ENCODE results near the gene RDH5. TPM values are rescaled to one million over a fixed set of nuclear protein-coding genes. Genes with fewer than 3 reads are reported as not detected.

RDH5 gene
- total and polyA plus RNA-seq, 8 donors, result 4.3 to 11.6 (median 10.2) TPM

- TF ChIP-seq CTCF (IDR thresholded peaks at IDR 0.05), result no peak
- no peaks in the 10 kb centered on the region for H3K27me3 ChIP-seq
- DNase-seq (no peak), ATAC-seq (no peak)
- H3K36me3 ChIP-seq, result peaks cover 0 to under 1% of the 10 kb centered on the region in 2 donors
- intact Hi-C loops (cut with DNase I), result no loop called here
- peaks cover 8 to 36% of the 10 kb centered on the region in 2 donors for H3K4me1 ChIP-seq
- no peak overlapping the region for H3K4me3 ChIP-seq
- no peaks in the 10 kb centered on the region for H3K9me3 ChIP-seq
- H3K27ac ChIP-seq, result no peak overlapping the region
Measured at GRCh38 chr12:55732288-55732687, 12.1 kb downstream of the RDH5 start.

GRCh38 chr12:55733021-55733555, 12.9 kb downstream of the RDH5 start:
- no peak for TF ChIP-seq CTCF (IDR thresholded peaks at IDR 0.05)
- Histone ChIP-seq H3K27ac (no peak overlapping the region), H3K9me3 (no peaks in the 10 kb centered on the region), H3K27me3 (no peaks in the 10 kb centered on the region), H3K4me3 (no peak overlapping the region), H3K4me1 (peaks cover 11 to 38% of the 10 kb centered on the region in 2 donors), H3K36me3 (no peaks in the 10 kb centered on the region)
- intact Hi-C loops (cut with DNase I), result no loop called here
- no peak for ATAC-seq
- no peak for DNase-seq

GRCh38 chr12:55733858-55734257, 13.7 kb downstream of the RDH5 start:
- intact Hi-C loops (cut with DNase I), result no loop called here
- no peak overlapping the region for H3K27ac ChIP-seq
- no peaks in the 10 kb centered on the region for H3K36me3 ChIP-seq
- DNase-seq, result no peak
- no peaks in the 10 kb centered on the region for H3K27me3 ChIP-seq
- H3K4me3 ChIP-seq, result no peak overlapping the region
- peaks cover 12 to 44% of the 10 kb centered on the region in 2 donors for H3K4me1 ChIP-seq
- no peaks in the 10 kb centered on the region for H3K9me3 ChIP-seq
- no peak for TF ChIP-seq CTCF (IDR thresholded peaks at IDR 0.05)
- no peak for ATAC-seq

- DNase-seq, result no peak
- Histone ChIP-seq H3K4me3 (no peak overlapping the region), H3K4me1 (peaks cover 12 to 40% of the 10 kb centered on the region in 2 donors), H3K27me3 (no peaks in the 10 kb centered on the region), H3K27ac (no peak overlapping the region), H3K9me3 (no peaks in the 10 kb centered on the region), H3K36me3 (no peaks in the 10 kb centered on the region)
- no peak for ATAC-seq
- intact Hi-C loops (cut with DNase I), result no loop called here
- TF ChIP-seq CTCF (IDR thresholded peaks at IDR 0.05), result no peak
Measured at GRCh38 chr12:55734595-55734994, 14.4 kb downstream of the RDH5 start.

GRCh38 chr12:55736076-55736475, 15.9 kb downstream of the RDH5 start:
- intact Hi-C loops (cut with DNase I), result no loop called here
- Histone ChIP-seq H3K4me3 (no peak overlapping the region), H3K4me1 (peaks cover 6 to 26% of the 10 kb centered on the region in 2 donors), H3K27ac (no peak overlapping the region), H3K36me3 (no peaks in the 10 kb centered on the region), H3K9me3 (no peaks in the 10 kb centered on the region), H3K27me3 (no peaks in the 10 kb centered on the region)
- ATAC-seq (no peak), DNase-seq (no peak)
- no peak for TF ChIP-seq CTCF (IDR thresholded peaks at IDR 0.05)

Measured in left lung (tissue), 10 donors.